Ovary (tissue), 3 donors: ENCODE results near the gene SERPINB6.

Experiments
- CTCF ChIP-seq, 3 donors: fragments of 450-650 bp in 2 of 3; fragments of 200-600 bp in 1 of 3; IDR thresholded peaks; one replicate each; pipeline versions ENCODE4 v1.5.1 to v1.8.0; 2016 to 2022; ENCODE audit warnings: antibody characterized with exemption in 3 of 3, mild to moderate bottlenecking in 1 of 3
- EP300 ChIP-seq: sonication (generic); formaldehyde crosslinking; IDR thresholded peaks from one replicate; pipeline ENCODE4 v1.6.1; 2017; ENCODE audit warnings: antibody characterized with exemption
- donor health status: DM: no; HTN: no; CAD: no.

- TF ChIP-seq EP300 (no peak), CTCF (IDR thresholded peaks at IDR 0.05) (no peak)
Measured at GRCh38 chr6:2940851-2941250, 30.5 kb downstream of the SERPINB6 start.
